GM12873 (cell line): ENCODE data around the gene ARHGAP22.

ENCODE experiments used
- CTCF ChIP-seq: IDR thresholded peaks from 2 replicates; pipeline ENCODE4 v1.5.1; 2012; ENCODE audit warnings: low read depth, mild to moderate bottlenecking, moderate library complexity, low read length, control low read depth; ENCODE audit not compliant: insufficient read depth; ENCODE audit errors: missing control alignments

ARHGAP22 gene

GRCh38 chr10:48548531-48549135 lies 56.2 kb downstream of the ARHGAP22 start:
- no peak for TF ChIP-seq CTCF

GRCh38 chr10:48547981-48548380 lies 56.9 kb downstream of the ARHGAP22 start:
- TF ChIP-seq CTCF, result no peak

- no peak for TF ChIP-seq CTCF
Observed at GRCh38 chr10:48547061-48547895, 57.6 kb downstream of the ARHGAP22 start.

GRCh38 chr10:48545462-48546145 lies 59.3 kb downstream of the ARHGAP22 start:
- TF ChIP-seq CTCF, result no peak

GRCh38 chr10:48543182-48543844 lies 61.6 kb downstream of the ARHGAP22 start:
- TF ChIP-seq CTCF, result no peak

GRCh38 chr10:48542471-48543181 lies 62.2 kb downstream of the ARHGAP22 start:
- no peak for TF ChIP-seq CTCF
